H1 (cell line): Measurements from ENCODE around the gene CX3CL1. TPM values are rescaled to one million over a fixed set of nuclear protein-coding genes. Genes with fewer than 3 reads are reported as not detected.

Experiments used
- CTCF ChIA-PET: fragments of 300-600 bp; sonication (Branson Sonifier 250); formaldehyde crosslinking; loops from one replicate; lab custom pipeline; 2021; ENCODE audit not compliant: partially characterized antibody; lab: Charles Lee
- POLR2A ChIA-PET: fragments of 300-600 bp; sonication (Branson Sonifier 250); formaldehyde crosslinking; loops from one replicate; lab custom pipeline; 2021; ENCODE audit warnings: inconsistent platforms; ENCODE audit not compliant: partially characterized antibody; lab: Charles Lee
- DNase-seq, 2 experiments: peaks; one replicate each; pipeline versions ENCODE4 v3.0.0 to v3.0.0-alpha.2; 2010 to 2022; ENCODE audit warnings: low spot score in 2 of 2, low read depth in 1 of 2, mixed read lengths in 1 of 2
- FAIRE-seq: peaks from 2 replicates; lab custom pipeline; 2011; peaks lifted over from hg19 to GRCh38; lab: Jason Lieb, UNC
- H2AFZ ChIP-seq: 2 replicates; pipeline ENCODE4 v1.8.1; 2012; ENCODE audit warnings: low read length, inconsistent platforms
- H2AK5ac ChIP-seq: 2 replicates; pipeline ENCODE4 v1.6.1; 2013; ENCODE audit warnings: low read depth, low read length
- H2BK120ac ChIP-seq: replicated peaks from 2 replicates; pipeline ENCODE3; 2013; ENCODE audit warnings: low read depth, low read length, inconsistent platforms
- H2BK12ac ChIP-seq: 2 replicates; pipeline ENCODE4 v1.6.1; 2013; ENCODE audit warnings: low read depth, low read length
- H2BK15ac ChIP-seq: 2 replicates; pipeline ENCODE4 v1.6.1; 2013; ENCODE audit warnings: low read length
- H2BK20ac ChIP-seq: 2 replicates; pipeline ENCODE4 v1.6.1; 2013; ENCODE audit warnings: low read length
- H2BK5ac ChIP-seq: 2 replicates; pipeline ENCODE4 v1.6.1; 2013; ENCODE audit warnings: low read depth, low read length
- H3K14ac ChIP-seq: 2 replicates; pipeline ENCODE4 v1.6.1; 2013; ENCODE audit warnings: inconsistent platforms; ENCODE audit not compliant: insufficient read length
- H3K18ac ChIP-seq: 2 replicates; pipeline ENCODE4 v1.6.1; 2013; ENCODE audit warnings: low read length; ENCODE audit errors: extremely low read depth
- H3K23ac ChIP-seq: 2 replicates; pipeline ENCODE4 v1.6.1; 2013; ENCODE audit warnings: inconsistent platforms; ENCODE audit not compliant: insufficient read length
- H3K23me2 ChIP-seq: 2 replicates; pipeline ENCODE4 v1.6.1; 2013; ENCODE audit warnings: low read depth, low read length
- H3K27ac ChIP-seq: 2 replicates; pipeline ENCODE4 v1.6.1; 2011; ENCODE audit warnings: low read depth, low read length, inconsistent platforms
- H3K27me3 ChIP-seq, 4 experiments: replicated peaks in 1 of 4; 1 replicate in 1 of 4; 2 replicates in 3 of 4; pipeline versions ENCODE4 v1.6.1 to v1.8.1; 2011 to 2013; ENCODE audit warnings: low read length in 3 of 4, mild to moderate bottlenecking in 3 of 4, inconsistent platforms in 2 of 4, mixed read lengths in 2 of 4, moderate library complexity in 1 of 4; ENCODE audit not compliant: control insufficient read depth in 3 of 4, insufficient read depth in 3 of 4; ENCODE audit errors: extremely low read depth in 1 of 4
- H3K36me3 ChIP-seq, 4 experiments: 2 replicates each; pipeline versions ENCODE4 v1.6.1 to v1.8.1; 2011 to 2013; ENCODE audit warnings: mild to moderate bottlenecking in 4 of 4, low read length in 3 of 4, moderate library complexity in 2 of 4, control low read depth in 1 of 4, inconsistent platforms in 1 of 4; ENCODE audit not compliant: insufficient read depth in 4 of 4, control insufficient read depth in 2 of 4
- H3K4ac ChIP-seq: replicated peaks from 2 replicates; pipeline ENCODE3; 2013; ENCODE audit warnings: low read length, low read depth, mixed read lengths, inconsistent platforms; ENCODE audit not compliant: insufficient read length
- H3K4me1 ChIP-seq, 4 experiments: replicated peaks in 1 of 4; 1 replicate in 1 of 4; 2 replicates in 3 of 4; pipeline versions ENCODE4 v1.6.1 to v1.8.1; 2011 to 2013; ENCODE audit warnings: low read length in 3 of 4, inconsistent platforms in 2 of 4, mixed read lengths in 1 of 4; ENCODE audit not compliant: insufficient read depth in 4 of 4, control insufficient read depth in 3 of 4
- H3K4me2 ChIP-seq, 2 experiments: 2 replicates each; pipeline versions ENCODE4 v1.6.1 to v1.8.1; 2011 to 2013; ENCODE audit warnings: low read depth in 2 of 2, low read length in 2 of 2, control low read depth in 1 of 2, inconsistent platforms in 1 of 2, mild to moderate bottlenecking in 1 of 2; ENCODE audit not compliant: insufficient read depth in 1 of 2
- H3K4me3 ChIP-seq, 4 experiments: fragments of 200-600, 300-600 bp in 1 of 4; sonication (generic), shearing (Covaris generic), sonication (Bioruptor Twin) in 1 of 4; 2 replicates each; pipeline versions ENCODE4 v1.5.1 to v1.8.1; 2011 to 2016; ENCODE audit warnings: low read length in 4 of 4, low read depth in 3 of 4, control low read depth in 2 of 4, inconsistent platforms in 2 of 4, mild to moderate bottlenecking in 2 of 4, mixed read lengths in 1 of 4, moderate library complexity in 1 of 4; ENCODE audit not compliant: insufficient read depth in 2 of 4; ENCODE audit errors: extremely low read depth in 1 of 4
- H3K56ac ChIP-seq: replicated peaks from 2 replicates; pipeline ENCODE3; 2013; ENCODE audit warnings: low read depth, mild to moderate bottlenecking, mixed read lengths, low read length, inconsistent platforms; ENCODE audit not compliant: insufficient read length
- H3K79me1 ChIP-seq: 2 replicates; pipeline ENCODE4 v1.6.1; 2013; ENCODE audit warnings: low read depth, low read length, control low read depth
- H3K79me2 ChIP-seq, 2 experiments: 2 replicates each; pipeline versions ENCODE4 v1.6.1 to v1.8.1; 2012 to 2013; ENCODE audit warnings: low read length in 2 of 2, mild to moderate bottlenecking in 2 of 2, inconsistent platforms in 1 of 2; ENCODE audit not compliant: insufficient read depth in 2 of 2, control insufficient read depth in 1 of 2
- H3K9ac ChIP-seq, 4 experiments: replicated peaks in 1 of 4; 1 replicate in 1 of 4; 2 replicates in 3 of 4; pipeline versions ENCODE4 v1.6.1 to v1.8.1; 2011 to 2013; ENCODE audit warnings: low read depth in 3 of 4, low read length in 3 of 4, control low read depth in 2 of 4, mild to moderate bottlenecking in 2 of 4, moderate library complexity in 2 of 4, inconsistent platforms in 1 of 4; ENCODE audit errors: extremely low read depth in 1 of 4
- H3K9me3 ChIP-seq, 2 experiments: 2 replicates each; pipeline versions ENCODE4 v1.6.1 to v1.8.1; 2012 to 2013; ENCODE audit warnings: mild to moderate bottlenecking in 2 of 2, moderate library complexity in 2 of 2, control low read depth in 1 of 2, inconsistent platforms in 1 of 2, low read depth in 1 of 2, low read length in 1 of 2, mixed read lengths in 1 of 2; ENCODE audit not compliant: insufficient read depth in 2 of 2
- H4K20me1 ChIP-seq, 2 experiments: replicated peaks in 1 of 2; 2 replicates each; pipeline versions ENCODE3 to v1.8.1; 2011 to 2013; ENCODE audit warnings: inconsistent platforms in 2 of 2, low read length in 2 of 2, mild to moderate bottlenecking in 1 of 2; ENCODE audit not compliant: insufficient read depth in 2 of 2, control insufficient read depth in 1 of 2
- H4K5ac ChIP-seq: 2 replicates; pipeline ENCODE4 v1.6.1; 2013; ENCODE audit warnings: low read length, low read depth, mixed read lengths, inconsistent platforms; ENCODE audit not compliant: insufficient read length
- H4K8ac ChIP-seq: 2 replicates; pipeline ENCODE4 v1.8.0; 2013; ENCODE audit warnings: mild to moderate bottlenecking, moderate library complexity, low read length, inconsistent platforms; ENCODE audit not compliant: insufficient read depth; ENCODE audit errors: extremely low read depth
- H4K91ac ChIP-seq: replicated peaks from 2 replicates; pipeline ENCODE3; 2013; ENCODE audit warnings: low read length, mixed read lengths, inconsistent platforms; ENCODE audit not compliant: insufficient read length
- CHD2 ChIP-seq: IDR thresholded peaks from 2 replicates; pipeline ENCODE4 v1.6.1; 2012; ENCODE audit warnings: low read length, improper control_type of control experiment
- EGR1 ChIP-seq: IDR thresholded peaks from 2 replicates; pipeline ENCODE4 v1.6.1; 2011; ENCODE audit warnings: low read depth, low read length, borderline replicate concordance
- SRF ChIP-seq: IDR thresholded peaks from 2 replicates; pipeline ENCODE4 v1.6.1; 2011; ENCODE audit warnings: mild to moderate bottlenecking, low read depth, low read length, moderate library complexity
- TAF7 ChIP-seq: optimal IDR thresholded peaks from 2 replicates; pipeline ENCODE3; 2011; ENCODE audit warnings: low read depth, mild to moderate bottlenecking, inconsistent platforms, low read length, moderate library complexity, borderline replicate concordance
- YY1 ChIP-seq: IDR thresholded peaks from 2 replicates; pipeline ENCODE4 v1.6.1; 2011; ENCODE audit warnings: low read depth, mild to moderate bottlenecking, low read length
- WGBS, 2 experiments: shearing (Covaris generic) in 1 of 2; methylation state at CpG; one replicate each; pipeline versions ENCODE4 v1.1.6 to v1.1.7; 2013 to 2015; ENCODE audit warnings: low lambda C conversion rate in 2 of 2, mixed read lengths in 2 of 2, inconsistent platforms in 1 of 2, low coverage in 1 of 2, missing lambda C conversion rate in 1 of 2; ENCODE audit not compliant: insufficient replicate concordance in 2 of 2, insufficient coverage in 1 of 2, insufficient read length in 1 of 2; ENCODE audit errors: extremely low coverage in 1 of 2, missing lambda C conversion rate in 1 of 2; 5-methylcytosine and 5-hydroxymethylcytosine counted together
- long read RNA-seq, 2 experiments: library from RNA in 1 of 2; library from capped mRNA in 1 of 2; stranded (forward); transcript quantifications; one replicate each; pipeline ENCODE4 v2.0.0, GENCODE V29; 2021; ENCODE audit warnings: inconsistent platforms in 1 of 2
- polyA minus RNA-seq, 3 experiments: library from RNA; depleted of rRNA, polyadenylated mRNA; stranded (reverse); fragments of >200 nt; gene quantifications; 1 replicate in 2 of 3; 2 replicates in 1 of 3; pipeline ENCODE4 v1.2.3, GENCODE V29; 2011
- polyA plus RNA-seq, 7 experiments: library from polyadenylated mRNA; depleted of rRNA in 3 of 7; stranded (reverse) in 5 of 7; unstranded in 2 of 7; fragments of >200 nt in 5 of 7; fragments of 200-250 nt in 2 of 7; gene quantifications; 1 replicate in 5 of 7; 2 replicates in 1 of 7; 4 replicates in 1 of 7; pipeline versions ENCODE4 v1.2.1 to v1.2.3, GENCODE V29; 2011 to 2013; ENCODE audit warnings: missing spikeins in 2 of 7, mixed read lengths in 2 of 7
- total RNA-seq: library from RNA; stranded (reverse); fragmentation: NEBNext Ultra II Directional; extraction: Animal tissue kit (Norgen Biotek cat#: 25700); gene quantifications from 2 replicates; pipeline ENCODE4 v1.2.1, GENCODE V29; 2021
- TF ChIP-seq, protein P1 (sequence below), 3 experiments: IDR thresholded peaks; 1 replicate in 2 of 3; 2 replicates in 1 of 3; pipeline versions ENCODE4 v1.5.1 to v1.6.1; 2011; ENCODE audit warnings: low read length in 3 of 3, mild to moderate bottlenecking in 3 of 3, inconsistent platforms in 2 of 3, low read depth in 1 of 3, moderate library complexity in 1 of 3; ENCODE audit not compliant: insufficient read depth in 1 of 3; ENCODE audit errors: control extremely low read depth in 1 of 3

CX3CL1 gene
- total RNA-seq (1.4 and 1.9 TPM in 2 replicates), polyA plus RNA-seq (2011; rRNA removed) (3.0 and 3.2 TPM in 2 replicates), polyA minus RNA-seq (2011; rRNA and poly(A)+ RNA removed) (2.4 and 2.7 TPM in 2 replicates)
- 2.0 TPM for polyA plus RNA-seq (2011; cell fraction: cytosol; rRNA removed)
- polyA plus RNA-seq (2011; cell fraction: nucleus; rRNA removed) = 3.8 TPM
- 2.2 to 2.8 TPM (median 2.3 TPM) in 4 replicates for polyA plus RNA-seq (2012, experiment 1 of 2)
- 2.3 TPM for polyA plus RNA-seq (2012, experiment 2 of 2)
- 2.8 TPM for polyA plus RNA-seq (2013, experiment 1 of 2)
- 3.1 TPM for polyA plus RNA-seq (2013, experiment 2 of 2)
- polyA minus RNA-seq (2011; cell fraction: cytosol; rRNA and poly(A)+ RNA removed) = 1.4 TPM
- 2.6 TPM for polyA minus RNA-seq (2011; cell fraction: nucleus; rRNA and poly(A)+ RNA removed)
- long read RNA-seq, experiment 1, partial matches to known transcripts = 3 of 3 reads
- long read RNA-seq, experiment 1, other reads (novel, unspliced or antisense) = 0 of 3 reads
- long read RNA-seq, experiment 2 = 0 reads

DNA sequence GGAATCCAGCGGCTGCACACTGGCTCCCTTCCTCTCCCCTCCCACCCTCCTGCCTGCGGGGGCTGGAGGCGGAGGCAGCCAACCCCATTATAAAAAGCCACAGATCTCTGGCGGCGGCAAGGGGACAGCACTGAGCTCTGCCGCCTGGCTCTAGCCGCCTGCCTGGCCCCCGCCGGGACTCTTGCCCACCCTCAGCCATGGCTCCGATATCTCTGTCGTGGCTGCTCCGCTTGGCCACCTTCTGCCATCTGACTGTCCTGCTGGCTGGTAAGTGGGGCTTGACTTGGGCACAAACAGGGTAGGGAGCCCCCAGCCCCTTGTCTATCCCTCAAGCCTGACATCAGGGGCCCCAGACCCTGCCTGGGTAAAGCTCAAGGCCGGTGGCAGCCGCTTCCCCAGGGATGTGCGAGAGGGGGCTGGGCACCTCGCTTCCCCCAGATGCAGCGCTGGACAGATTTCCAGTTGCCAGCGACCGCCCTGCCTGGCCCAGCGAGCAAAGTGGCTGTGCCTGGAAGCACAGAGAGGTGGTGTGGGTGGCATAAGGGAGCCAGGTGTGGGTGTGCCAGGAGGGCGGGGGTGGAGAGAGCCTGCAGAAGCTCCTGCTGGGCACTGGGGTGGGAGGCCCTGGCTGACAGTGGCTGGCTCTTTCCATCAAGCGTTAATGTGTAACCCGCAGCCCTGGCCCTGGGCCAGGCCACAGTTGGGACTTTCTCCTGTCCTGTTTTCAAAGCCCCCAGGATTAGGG, at the start of gene CX3CL1:
TSS of gene CX3CL1 (plus strand) at position 119 of the 745 bp plus-strand sequence. CDS start at position 198, 79 bp downstream.
- peak within 1 kb of the TSS; percentile 60 to 71 for H3K4me2 ChIP-seq
- H2BK12ac ChIP-seq = peak within 1 kb of the TSS; percentile 50; the same call in 1 of the 2 replicates
- CTCF ChIA-PET = interaction anchor here (0.7 to 3.6 kb wide), 6 partner anchors 14 to 158 kb away, joined by 3 to 31 read pairs (median 3); no protein-coding TSS in a partner anchor
- no peak within 1 kb of the TSS for H2BK120ac ChIP-seq
- no peak within 1 kb of the TSS for H3K14ac ChIP-seq
- no peak within 1 kb of the TSS for H4K5ac ChIP-seq
- no peak within 1 kb of the TSS for H3K23ac ChIP-seq
- H2BK5ac ChIP-seq = peak within 1 kb of the TSS; percentile 49; the same call in 1 of the 2 replicates
- peak within 1 kb of the TSS; percentile 43; the same call in 1 of the 2 replicates for H2AK5ac ChIP-seq
- H4K91ac ChIP-seq = peak within 1 kb of the TSS; percentile 36
- H3K9me3 ChIP-seq = no peaks in the 10 kb centered on the region
- FAIRE-seq = no peak
- H3K36me3 ChIP-seq = no peaks in the 10 kb centered on the region
- no peak within 1 kb of the TSS for H3K4ac ChIP-seq
- POLR2A ChIA-PET = interaction anchor here (0.8 to 1.9 kb wide), 6 partner anchors 8 to 156 kb away, joined by 3 to 4 read pairs (median 3); partner anchors contain the start of genes CIAPIN1 and COQ9
- H3K27ac ChIP-seq = no peak within 1 kb of the TSS
- peak within 1 kb of the TSS; percentile 99 for H2BK15ac ChIP-seq
- WGBS, 2 experiments = 33% methylated on average over 22 of the region's 23 CpGs; no CpG with 5 or more reads in 1 of the 2 experiments
- H3K56ac ChIP-seq = no peak within 1 kb of the TSS
- no peaks in the 10 kb centered on the region; the same call in 1 of the 2 replicates for H3K79me1 ChIP-seq
- peaks cover 8% of the 10 kb centered on the region; the same call in 1 of the 2 replicates for H3K23me2 ChIP-seq
- H4K8ac ChIP-seq = no peak within 1 kb of the TSS; the same call in 1 of the 2 replicates
- no peaks in the 10 kb centered on the region for H4K20me1 ChIP-seq
- peak within 1 kb of the TSS; percentile 85 for H2AFZ ChIP-seq
- peak in 1 of 2 experiments; percentile 77 for DNase-seq
- H3K18ac ChIP-seq = peak within 1 kb of the TSS; percentile 71
- peaks cover 0 to 22% (median 19%) of the 10 kb centered on the region in 4 experiments; a peak in 6 of 7 replicates for H3K4me1 ChIP-seq
- H3K9ac ChIP-seq = no peak within 1 kb of the TSS; a peak in 1 of 7 replicates
- peak within 1 kb of the TSS in 3 of 4 experiments; percentile 24 to 51 (median 34); a peak in 6 of 8 replicates for H3K4me3 ChIP-seq
- H2BK20ac ChIP-seq = peak within 1 kb of the TSS; percentile 75; the same call in 1 of the 2 replicates
- no peaks in the 10 kb centered on the region for H3K79me2 ChIP-seq
- H3K27me3 ChIP-seq = no peaks in the 10 kb centered on the region
- TF ChIP-seq YY1 (peak; percentile 33; the same call in 1 of the 2 replicates), SRF (no peak), CHD2 (no peak), TAF7 (peak; percentile 27), EGR1 (peak; percentile 53; the same call in 1 of the 2 replicates)
- TF ChIP-seq, protein P1, sequence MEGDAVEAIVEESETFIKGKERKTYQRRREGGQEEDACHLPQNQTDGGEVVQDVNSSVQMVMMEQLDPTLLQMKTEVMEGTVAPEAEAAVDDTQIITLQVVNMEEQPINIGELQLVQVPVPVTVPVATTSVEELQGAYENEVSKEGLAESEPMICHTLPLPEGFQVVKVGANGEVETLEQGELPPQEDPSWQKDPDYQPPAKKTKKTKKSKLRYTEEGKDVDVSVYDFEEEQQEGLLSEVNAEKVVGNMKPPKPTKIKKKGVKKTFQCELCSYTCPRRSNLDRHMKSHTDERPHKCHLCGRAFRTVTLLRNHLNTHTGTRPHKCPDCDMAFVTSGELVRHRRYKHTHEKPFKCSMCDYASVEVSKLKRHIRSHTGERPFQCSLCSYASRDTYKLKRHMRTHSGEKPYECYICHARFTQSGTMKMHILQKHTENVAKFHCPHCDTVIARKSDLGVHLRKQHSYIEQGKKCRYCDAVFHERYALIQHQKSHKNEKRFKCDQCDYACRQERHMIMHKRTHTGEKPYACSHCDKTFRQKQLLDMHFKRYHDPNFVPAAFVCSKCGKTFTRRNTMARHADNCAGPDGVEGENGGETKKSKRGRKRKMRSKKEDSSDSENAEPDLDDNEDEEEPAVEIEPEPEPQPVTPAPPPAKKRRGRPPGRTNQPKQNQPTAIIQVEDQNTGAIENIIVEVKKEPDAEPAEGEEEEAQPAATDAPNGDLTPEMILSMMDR (IDR thresholded peaks at IDR 0.05; ENCODE audit: control extremely low read depth in 1 of 3, insufficient read depth in 1 of 3, low read depth in 1 of 3, low read length in 3 of 3) = peak; percentile 4 to 25 (median 14); a peak in 3 of 4 replicates
